Tibial nerve (tissue), 4 donors: ENCODE data around the gene SORCS2.

Source experiments
- CTCF ChIP-seq, 5 experiments: fragments of 200-600 bp in 3 of 5; fragments of 450-650 bp in 2 of 5; sonication (generic) in 3 of 5; IDR thresholded peaks; one replicate each; pipeline ENCODE4 v1.5.1; 2016 to 2019; ENCODE audit warnings: antibody characterized with exemption in 5 of 5, mild to moderate bottlenecking in 3 of 5, moderate library complexity in 2 of 5
- EP300 ChIP-seq, 2 donors: sonication (generic); formaldehyde crosslinking; IDR thresholded peaks; one replicate each; pipeline ENCODE4 v1.6.1; 2017; ENCODE audit warnings: antibody characterized with exemption in 2 of 2, mild to moderate bottlenecking in 1 of 2

GRCh38 chr4:7767966-7768365, 575.6 kb downstream of the SORCS2 start:
- TF ChIP-seq CTCF (IDR thresholded peaks at IDR 0.05): no peak
- TF ChIP-seq EP300 (IDR thresholded peaks at IDR 0.05): no peak
